Activated B cell treated with CpG ODN at 0.5 μM for 24 hours (primary cell): ENCODE measurements around the gene TRAPPC2L. TPM values are rescaled to one million over a fixed set of nuclear protein-coding genes. Genes with fewer than 3 reads are reported as not detected.

Experiments used
- ATAC-seq: fragments of 200-7000 bp; cut with Tn5 transposase; one replicate; pipeline ENCODE4 v1.10.0; 2021; ENCODE audit warnings: low read depth, mild to moderate bottlenecking, moderate library complexity
- CTCF ChIA-PET: fragments of 350-600 bp; sonication (Branson Sonifier 250); formaldehyde crosslinking; loops from one replicate; lab custom pipeline; 2021; ENCODE audit warnings: antibody characterized with exemption; lab: Charles Lee
- POLR2A ChIA-PET: fragments of 350-600 bp; sonication (Branson Sonifier 250); formaldehyde crosslinking; loops from one replicate; lab custom pipeline; 2021; ENCODE audit warnings: antibody characterized with exemption; lab: Charles Lee
- DNase-seq: peaks from one replicate; pipeline ENCODE4 v3.0.0; 2022
- H3K27ac Mint-ChIP-seq: one replicate; pipeline ENCODE4 v1.8.0; 2020; ENCODE audit warnings: mixed read lengths
- H3K27me3 Mint-ChIP-seq: one replicate; pipeline ENCODE4 v1.8.0; 2021; ENCODE audit warnings: mixed read lengths
- H3K36me3 Mint-ChIP-seq: one replicate; pipeline ENCODE4 v1.8.0; 2021; ENCODE audit warnings: low read depth, mixed read lengths
- H3K4me1 Mint-ChIP-seq: one replicate; pipeline ENCODE4 v1.8.0; 2021; ENCODE audit warnings: mixed read lengths
- H3K4me3 Mint-ChIP-seq: one replicate; pipeline ENCODE4 v1.8.0; 2020; ENCODE audit warnings: mild to moderate bottlenecking, mixed read lengths
- H3K9me3 Mint-ChIP-seq: one replicate; pipeline ENCODE4 v1.8.0; 2020; ENCODE audit warnings: mixed read lengths
- intact Hi-C: fragments of 100-400 bp; cut with micrococcal nuclease; formaldehyde crosslinking; loops from one replicate; pipeline ENCODE4 v1.15.1; 2024
- total RNA-seq: library from RNA; stranded (reverse); gene quantifications from 2 replicates; pipeline ENCODE4 v1.2.3, GENCODE V29; 2022
- TF ChIP-seq, protein P1 (sequence below): fragments of 200-600 bp; IDR thresholded peaks from one replicate; pipeline ENCODE4 v1.8.0; 2022; ENCODE audit warnings: antibody characterized with exemption, mild to moderate bottlenecking

Gene TRAPPC2L
- 38.7 and 54.8 TPM in 2 replicates for total RNA-seq

DNA sequence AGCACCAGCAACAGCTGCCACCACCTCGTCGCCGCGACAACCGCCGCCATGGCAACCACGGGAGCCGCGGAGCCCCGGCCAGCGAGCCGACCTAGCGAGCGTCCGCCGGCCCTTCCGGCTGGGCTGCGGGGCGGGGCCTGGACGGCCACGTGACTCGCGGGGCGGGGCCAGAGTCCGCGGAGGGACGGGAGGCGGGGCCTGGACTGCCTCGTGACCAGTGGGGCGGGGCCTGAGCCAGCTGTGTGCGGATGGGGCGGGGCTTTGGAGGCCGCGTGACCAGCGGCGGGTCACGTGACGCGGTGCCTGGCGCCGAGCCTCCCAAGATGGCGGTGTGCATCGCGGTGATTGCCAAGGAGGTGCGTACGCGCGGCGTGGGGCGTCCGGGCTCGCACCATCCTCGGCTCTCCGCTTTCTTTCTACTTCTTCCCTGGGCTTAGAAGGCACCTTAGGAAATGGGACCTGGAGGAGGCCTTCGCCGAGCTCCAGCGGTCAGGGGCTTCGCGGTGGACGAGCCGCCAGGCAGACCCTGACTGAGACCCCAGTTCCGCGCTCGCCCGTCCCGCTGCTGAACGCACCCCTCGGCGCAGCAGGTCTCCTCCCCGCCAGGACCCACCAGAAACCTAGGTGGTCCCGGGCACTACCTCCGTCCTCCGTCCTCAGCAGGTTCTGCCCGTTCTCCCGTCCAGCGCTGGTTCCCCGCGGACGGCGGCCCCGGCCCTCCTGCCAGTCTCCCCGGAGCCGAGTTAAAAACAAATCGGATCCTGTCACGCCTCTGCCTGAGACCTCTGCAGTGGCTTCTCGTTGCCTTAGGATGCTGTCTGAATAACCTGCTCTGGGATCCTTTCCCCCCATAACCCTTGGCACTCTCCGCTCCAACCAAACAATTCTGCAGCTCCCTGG lies at the start of gene TRAPPC2L, which contains the start of gene GALNS:
Gene TRAPPC2L (plus strand): TSS at position 300 of the 900 bp plus-strand sequence. CDS start 24 bp downstream, at position 324.
Gene GALNS (minus strand): TSS at position 120 of the 900 bp plus-strand sequence. CDS start 70 bp downstream, at position 50.
- CTCF ChIA-PET: interaction anchor here (0.7 to 2.7 kb wide), 11 partner anchors 17 to 384 kb away, joined by 3 to 22 read pairs (median 7); partner anchors contain the start of genes APRT and ZNF778
- no peaks in the 10 kb centered on the region for H3K27me3 Mint-ChIP-seq
- ATAC-seq: peak; percentile 88
- peaks cover 39% of the 10 kb centered on the region for H3K4me1 Mint-ChIP-seq
- TF ChIP-seq, protein P1, sequence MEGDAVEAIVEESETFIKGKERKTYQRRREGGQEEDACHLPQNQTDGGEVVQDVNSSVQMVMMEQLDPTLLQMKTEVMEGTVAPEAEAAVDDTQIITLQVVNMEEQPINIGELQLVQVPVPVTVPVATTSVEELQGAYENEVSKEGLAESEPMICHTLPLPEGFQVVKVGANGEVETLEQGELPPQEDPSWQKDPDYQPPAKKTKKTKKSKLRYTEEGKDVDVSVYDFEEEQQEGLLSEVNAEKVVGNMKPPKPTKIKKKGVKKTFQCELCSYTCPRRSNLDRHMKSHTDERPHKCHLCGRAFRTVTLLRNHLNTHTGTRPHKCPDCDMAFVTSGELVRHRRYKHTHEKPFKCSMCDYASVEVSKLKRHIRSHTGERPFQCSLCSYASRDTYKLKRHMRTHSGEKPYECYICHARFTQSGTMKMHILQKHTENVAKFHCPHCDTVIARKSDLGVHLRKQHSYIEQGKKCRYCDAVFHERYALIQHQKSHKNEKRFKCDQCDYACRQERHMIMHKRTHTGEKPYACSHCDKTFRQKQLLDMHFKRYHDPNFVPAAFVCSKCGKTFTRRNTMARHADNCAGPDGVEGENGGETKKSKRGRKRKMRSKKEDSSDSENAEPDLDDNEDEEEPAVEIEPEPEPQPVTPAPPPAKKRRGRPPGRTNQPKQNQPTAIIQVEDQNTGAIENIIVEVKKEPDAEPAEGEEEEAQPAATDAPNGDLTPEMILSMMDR: no peak
- intact Hi-C loops: loop anchor here (1.0 to 5.0 kb wide), 13 partner anchors 41 to 844 kb away; partner anchors contain the start of genes CDH15, CDT1, CYBA and SPATA2L
- H3K36me3 Mint-ChIP-seq: peaks cover 37% of the 10 kb centered on the region
- H3K27ac Mint-ChIP-seq: peak within 1 kb of the TSS; percentile 86
- H3K4me3 Mint-ChIP-seq: peak within 1 kb of the TSS; percentile 92
- peak; percentile 99 for DNase-seq
- POLR2A ChIA-PET: interaction anchor here (0.6 to 3.2 kb wide), 17 partner anchors 42 to 360 kb away, joined by 3 to 39 read pairs (median 5); partner anchors contain the start of genes ACSF3, APRT, CYBA and ZNF778
- H3K9me3 Mint-ChIP-seq: no peaks in the 10 kb centered on the region

GRCh38 chr16:88807142-88807625 lies 49.7 kb upstream of the TRAPPC2L start:
- ATAC-seq: no peak
- CTCF ChIA-PET: no interaction called here
- Mint-ChIP-seq H3K9me3 (no peaks in the 10 kb centered on the region), H3K4me1 (peaks cover 19% of the 10 kb centered on the region), H3K4me3 (no peak overlapping the region), H3K36me3 (peaks cover 13% of the 10 kb centered on the region), H3K27me3 (no peaks in the 10 kb centered on the region), H3K27ac (no peak overlapping the region)
- TF ChIP-seq, protein P1: no peak
- no peak for DNase-seq
- intact Hi-C loops: no loop called here
- POLR2A ChIA-PET: no interaction called here

GRCh38 chr16:88807626-88808453 lies 49.1 kb upstream of the TRAPPC2L start:
- no peak overlapping the region for H3K27ac Mint-ChIP-seq
- POLR2A ChIA-PET: interaction anchor here (6.0 kb wide), 1 partner anchor 25 kb away, joined by 52 read pairs; the partner anchor contains the start of gene PIEZO1
- CTCF ChIA-PET: interaction anchor here (0.8 kb wide), 1 partner anchor 23 kb away, joined by 3 read pairs; the partner anchor contains the start of gene PIEZO1

DNA sequence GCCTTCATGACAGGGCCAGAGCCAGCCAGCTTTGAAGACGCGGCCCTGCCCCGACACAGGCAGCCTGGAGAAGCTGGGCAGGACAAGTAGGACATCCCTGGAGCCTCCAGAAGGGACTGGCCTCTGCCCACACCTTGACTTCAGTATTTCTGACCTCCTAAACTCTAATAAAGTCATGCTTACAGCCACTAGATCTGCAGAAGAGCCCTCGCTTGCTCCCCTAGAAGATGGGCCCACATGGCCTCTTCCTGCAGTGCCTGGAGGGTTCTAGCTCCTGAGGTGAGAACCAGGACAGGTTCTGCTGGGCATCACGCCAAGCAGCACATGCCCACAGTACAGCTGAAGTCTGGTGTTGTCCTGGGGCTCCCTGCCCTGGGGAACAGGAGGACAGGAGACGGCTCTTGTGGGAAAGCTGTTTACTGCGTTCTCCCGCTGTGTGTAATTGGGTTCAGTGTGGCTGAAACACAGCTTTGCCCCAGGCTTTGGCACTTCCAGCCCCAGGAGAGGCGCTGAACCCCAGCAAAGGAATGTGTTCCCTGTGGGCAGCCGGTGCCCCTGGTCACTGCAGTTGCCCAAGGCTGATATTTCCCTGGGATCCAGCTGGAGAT lies 47.8 kb upstream of the TRAPPC2L start:
- Mint-ChIP-seq H3K27ac (no peak overlapping the region), H3K4me1 (peaks cover 17% of the 10 kb centered on the region), H3K4me3 (peak overlapping the region; percentile 15), H3K9me3 (no peaks in the 10 kb centered on the region), H3K36me3 (peaks cover 13% of the 10 kb centered on the region), H3K27me3 (no peaks in the 10 kb centered on the region)
- ChIA-PET POLR2A (interaction anchor here (2.3 to 6.0 kb wide), 3 partner anchors 26 to 63 kb away, joined by 8 to 52 read pairs (median 39); partner anchors contain the start of genes GALNS, PIEZO1 and TRAPPC2L), CTCF (interaction anchor here (2.0 kb wide), 1 partner anchor 72 kb away, joined by 6 read pairs; no protein-coding TSS in a partner anchor)
- ATAC-seq (no peak), DNase-seq (no peak)
- intact Hi-C loops: no loop called here
- TF ChIP-seq, protein P1: no peak

More at GRCh38 chr16:88807626-88808453, 49.1 kb upstream of the TRAPPC2L start:
- no peak for DNase-seq
- TF ChIP-seq, protein P1: no peak
- H3K36me3 Mint-ChIP-seq: peaks cover 13% of the 10 kb centered on the region
- no peaks in the 10 kb centered on the region for H3K9me3 Mint-ChIP-seq
- no peaks in the 10 kb centered on the region for H3K27me3 Mint-ChIP-seq
- no peak overlapping the region for H3K4me3 Mint-ChIP-seq
- ATAC-seq: no peak
- intact Hi-C loops: no loop called here
- H3K4me1 Mint-ChIP-seq: peaks cover 17% of the 10 kb centered on the region
